ENCODE results near the gene MYCBPAP. TPM values are rescaled to one million over a fixed set of nuclear protein-coding genes. Genes with fewer than 3 reads are reported as not detected.

MYCBPAP gene, protein sequence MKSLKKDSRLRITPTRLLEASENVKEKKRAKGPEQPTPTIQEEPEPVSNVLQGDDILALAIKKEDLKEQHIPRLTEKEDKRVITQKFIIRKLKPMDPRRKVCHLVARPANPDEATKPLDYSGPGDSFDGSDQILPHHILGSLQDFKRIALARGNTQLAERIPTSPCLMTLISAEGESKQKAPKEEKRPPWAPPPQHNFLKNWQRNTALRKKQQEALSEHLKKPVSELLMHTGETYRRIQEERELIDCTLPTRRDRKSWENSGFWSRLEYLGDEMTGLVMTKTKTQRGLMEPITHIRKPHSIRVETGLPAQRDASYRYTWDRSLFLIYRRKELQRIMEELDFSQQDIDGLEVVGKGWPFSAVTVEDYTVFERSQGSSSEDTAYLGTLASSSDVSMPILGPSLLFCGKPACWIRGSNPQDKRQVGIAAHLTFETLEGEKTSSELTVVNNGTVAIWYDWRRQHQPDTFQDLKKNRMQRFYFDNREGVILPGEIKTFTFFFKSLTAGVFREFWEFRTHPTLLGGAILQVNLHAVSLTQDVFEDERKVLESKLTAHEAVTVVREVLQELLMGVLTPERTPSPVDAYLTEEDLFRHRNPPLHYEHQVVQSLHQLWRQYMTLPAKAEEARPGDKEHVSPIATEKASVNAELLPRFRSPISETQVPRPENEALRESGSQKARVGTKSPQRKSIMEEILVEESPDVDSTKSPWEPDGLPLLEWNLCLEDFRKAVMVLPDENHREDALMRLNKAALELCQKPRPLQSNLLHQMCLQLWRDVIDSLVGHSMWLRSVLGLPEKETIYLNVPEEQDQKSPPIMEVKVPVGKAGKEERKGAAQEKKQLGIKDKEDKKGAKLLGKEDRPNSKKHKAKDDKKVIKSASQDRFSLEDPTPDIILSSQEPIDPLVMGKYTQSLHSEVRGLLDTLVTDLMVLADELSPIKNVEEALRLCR
- total RNA-seq, result 1.3 TPM
- long read RNA-seq, result 0 reads

GRCh38 chr17:50507871-50508572 is at the start of gene MYCBPAP:
Gene MYCBPAP (plus strand): TSS chr17:50508439. CDS start chr17:50508675, 236 bp downstream.
- no peaks in the 10 kb centered on the region for H3K36me3 ChIP-seq
- no peaks in the 10 kb centered on the region for H3K9me3 ChIP-seq
- TF ChIP-seq, protein P1, sequence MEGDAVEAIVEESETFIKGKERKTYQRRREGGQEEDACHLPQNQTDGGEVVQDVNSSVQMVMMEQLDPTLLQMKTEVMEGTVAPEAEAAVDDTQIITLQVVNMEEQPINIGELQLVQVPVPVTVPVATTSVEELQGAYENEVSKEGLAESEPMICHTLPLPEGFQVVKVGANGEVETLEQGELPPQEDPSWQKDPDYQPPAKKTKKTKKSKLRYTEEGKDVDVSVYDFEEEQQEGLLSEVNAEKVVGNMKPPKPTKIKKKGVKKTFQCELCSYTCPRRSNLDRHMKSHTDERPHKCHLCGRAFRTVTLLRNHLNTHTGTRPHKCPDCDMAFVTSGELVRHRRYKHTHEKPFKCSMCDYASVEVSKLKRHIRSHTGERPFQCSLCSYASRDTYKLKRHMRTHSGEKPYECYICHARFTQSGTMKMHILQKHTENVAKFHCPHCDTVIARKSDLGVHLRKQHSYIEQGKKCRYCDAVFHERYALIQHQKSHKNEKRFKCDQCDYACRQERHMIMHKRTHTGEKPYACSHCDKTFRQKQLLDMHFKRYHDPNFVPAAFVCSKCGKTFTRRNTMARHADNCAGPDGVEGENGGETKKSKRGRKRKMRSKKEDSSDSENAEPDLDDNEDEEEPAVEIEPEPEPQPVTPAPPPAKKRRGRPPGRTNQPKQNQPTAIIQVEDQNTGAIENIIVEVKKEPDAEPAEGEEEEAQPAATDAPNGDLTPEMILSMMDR (IDR thresholded peaks at IDR 0.05), result no peak
- no peaks in the 10 kb centered on the region for H3K27me3 ChIP-seq
- H3K27ac ChIP-seq, result peak within 1 kb of the TSS; percentile 55
- peak; percentile 89 for DNase-seq
- H3K4me1 ChIP-seq, result no peaks in the 10 kb centered on the region
- peak; percentile 85 for ATAC-seq
- H3K4me3 ChIP-seq, result peak within 1 kb of the TSS; percentile 61
- intact Hi-C loops (cut with DNase I), result no loop called here

DNA sequence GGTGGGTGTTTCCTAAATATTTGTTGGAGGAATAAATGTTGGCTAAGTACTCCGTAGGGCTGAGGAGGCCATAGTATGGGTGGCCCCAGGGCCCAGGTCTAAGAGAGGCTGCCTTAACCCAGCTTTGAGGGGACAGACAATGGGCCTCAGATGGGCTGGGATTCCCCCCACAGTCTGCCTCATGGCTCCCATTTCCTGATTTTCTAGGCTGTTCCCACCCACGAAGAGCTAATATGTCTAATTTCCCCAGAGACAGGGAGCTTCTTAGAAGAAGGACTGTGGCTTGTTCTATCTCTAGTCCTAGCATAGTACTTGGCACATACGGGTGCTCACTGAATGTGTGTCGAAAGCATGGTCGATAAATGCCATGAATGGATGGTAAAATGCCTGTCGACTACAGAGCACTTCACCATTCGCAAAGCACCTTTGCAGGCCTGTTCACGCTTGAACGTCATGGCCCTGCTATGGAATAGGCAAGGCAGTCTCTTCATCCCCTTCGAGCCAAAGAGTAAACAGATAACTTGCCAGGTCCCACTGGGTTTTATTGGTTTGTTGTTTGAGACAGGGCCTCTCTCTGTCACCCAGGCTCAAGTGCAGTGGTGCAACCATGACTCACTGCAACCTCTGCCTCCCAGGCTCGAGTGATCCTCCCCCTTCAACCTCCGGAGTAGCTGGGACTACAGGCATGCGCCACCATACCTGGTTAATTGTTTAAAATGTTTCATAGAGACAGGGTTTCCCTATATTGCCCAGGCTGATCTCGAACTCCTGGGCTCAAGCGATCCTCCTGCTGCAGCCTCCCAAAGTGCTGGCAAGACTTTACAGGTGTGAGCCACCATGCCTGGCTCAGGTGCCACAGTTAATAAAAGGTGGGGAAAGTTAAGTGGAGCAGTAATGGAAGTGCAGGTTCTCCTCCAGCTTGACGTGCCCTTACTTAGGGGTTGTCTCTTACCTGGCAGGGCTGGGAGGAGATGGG is 49.2 kb upstream of the MYCBPAP start:
- Histone ChIP-seq H3K4me3 (no peak overlapping the region), H3K27me3 (no peaks in the 10 kb centered on the region), H3K27ac (no peak overlapping the region), H3K9me3 (no peaks in the 10 kb centered on the region), H3K36me3 (peaks cover 8% of the 10 kb centered on the region), H3K4me1 (no peaks in the 10 kb centered on the region)
- intact Hi-C loops (cut with DNase I), result no loop called here
- ATAC-seq (peak; percentile 28), DNase-seq (no peak)
- TF ChIP-seq, protein P1 (IDR thresholded peaks at IDR 0.05), result no peak

GRCh38 chr17:50459756-50460155 is 48.5 kb upstream of the MYCBPAP start:
- no peaks in the 10 kb centered on the region for H3K4me1 ChIP-seq
- no peak overlapping the region for H3K27ac ChIP-seq
- H3K27me3 ChIP-seq, result no peaks in the 10 kb centered on the region
- intact Hi-C loops (cut with DNase I), result no loop called here
- no peaks in the 10 kb centered on the region for H3K9me3 ChIP-seq
- H3K36me3 ChIP-seq, result peaks cover 8% of the 10 kb centered on the region
- TF ChIP-seq, protein P1 (IDR thresholded peaks at IDR 0.05), result no peak
- ATAC-seq (no peak), DNase-seq (no peak)
- H3K4me3 ChIP-seq, result no peak overlapping the region

GRCh38 chr17:50460831-50461526 is 47.3 kb upstream of the MYCBPAP start:
- no peak for ATAC-seq
- DNase-seq, result no peak

More at GRCh38 chr17:50460831-50461526, 47.3 kb upstream of the MYCBPAP start:
- Histone ChIP-seq H3K27me3 (no peaks in the 10 kb centered on the region), H3K9me3 (no peaks in the 10 kb centered on the region), H3K4me3 (no peak overlapping the region), H3K36me3 (peaks cover 8% of the 10 kb centered on the region), H3K4me1 (no peaks in the 10 kb centered on the region), H3K27ac (no peak overlapping the region)
- intact Hi-C loops (cut with DNase I), result no loop called here
- TF ChIP-seq, protein P1 (IDR thresholded peaks at IDR 0.05), result no peak

Measured in upper lobe of right lung (tissue), 1 donor.